Measurements from ENCODE around the gene DOK5.

GRCh38 chr20:54619682-54620081, 144.3 kb downstream of the DOK5 start:
- no peak for TF ChIP-seq CTCF (IDR thresholded peaks at IDR 0.05)
- TF ChIP-seq POLR2A (IDR thresholded peaks at IDR 0.05), result no peak

Data from uterus (tissue), 2 donors.